Esophagus muscularis mucosa (tissue), 4 donors: ENCODE data around the gene LEKR1. TPM values are rescaled to one million over a fixed set of nuclear protein-coding genes. Genes with fewer than 3 reads are reported as not detected.
"Not testable (repeated sequence)": the region's sequence is repeated elsewhere in the genome, so short reads cannot be mapped to it uniquely, and the experiment has no call there.

ENCODE experiments used
- DNase-seq: peaks from one replicate; pipeline ENCODE4 v3.0.0-alpha.2; 2017; ENCODE audit errors: extremely low spot score
- H3K27ac ChIP-seq, 4 donors: fragments of 200-600 bp; sonication (generic); replicated peaks in 1 of 4; 1 replicate in 3 of 4; 2 replicates in 1 of 4; pipeline ENCODE4 v1.5.1; 2016 to 2019; ENCODE audit warnings: mild to moderate bottlenecking in 1 of 4
- H3K27me3 ChIP-seq, 4 donors: fragments of 200-600 bp; sonication (generic); one replicate each; pipeline versions ENCODE4 v1.5.1 to v1.6.0; 2016 to 2019
- H3K36me3 ChIP-seq, 4 donors: fragments of 200-600 bp; sonication (generic); one replicate each; pipeline ENCODE4 v1.5.1; 2016 to 2019
- H3K4me1 ChIP-seq, 4 donors: fragments of 200-600 bp; sonication (generic); one replicate each; pipeline ENCODE4 v1.5.1; 2016 to 2019
- H3K4me3 ChIP-seq, 4 donors: fragments of 200-600 bp; sonication (generic); 1 replicate in 2 of 4; 2 replicates in 2 of 4; pipeline ENCODE4 v1.5.1; 2016 to 2019; ENCODE audit warnings: mild to moderate bottlenecking in 4 of 4, moderate library complexity in 1 of 4
- H3K9me3 ChIP-seq, 4 donors: fragments of 200-600 bp; sonication (generic); 1 replicate in 3 of 4; 2 replicates in 1 of 4; pipeline ENCODE4 v1.5.1; 2016 to 2019
- CTCF ChIP-seq, 3 experiments: fragments of 200-600 bp in 2 of 3; fragments of 450-650 bp in 1 of 3; sonication (generic) in 2 of 3; IDR thresholded peaks; one replicate each; pipeline ENCODE4 v1.5.1; 2017 to 2019; ENCODE audit warnings: antibody characterized with exemption in 3 of 3, mild to moderate bottlenecking in 2 of 3, moderate library complexity in 1 of 3
- EP300 ChIP-seq: sonication (generic); formaldehyde crosslinking; IDR thresholded peaks from one replicate; pipeline ENCODE4 v1.6.1; 2017; ENCODE audit warnings: antibody characterized with exemption
- POLR2A ChIP-seq: fragments of 450-650 bp; IDR thresholded peaks from one replicate; pipeline ENCODE4 v1.6.1; 2017; ENCODE audit warnings: antibody characterized with exemption, moderate library complexity, mild to moderate bottlenecking, low read depth
- POLR2AphosphoS5 ChIP-seq, 2 donors: sonication (generic); formaldehyde crosslinking; IDR thresholded peaks; one replicate each; pipeline ENCODE4 v1.6.1; 2017; ENCODE audit warnings: antibody characterized with exemption in 2 of 2
- WGBS: methylation state at CpG from one replicate; pipeline ENCODE4 v1.1.5; 2018; 5-methylcytosine and 5-hydroxymethylcytosine counted together
- intact Hi-C: fragments of 100-400 bp; cut with DNase I; formaldehyde crosslinking; loops from one replicate; pipeline ENCODE4 v1.15.1; 2023
- total RNA-seq, 4 donors: library from RNA; depleted of rRNA; stranded (reverse); fragments of >200 nt; gene quantifications; one replicate each; pipeline versions ENCODE4 v1.1.0 to v1.2.1, GENCODE V29; 2016

The LEKR1 gene
- total RNA-seq, 4 donors from 2014 or later = 0.11 to 1.2 (median 0.33) TPM; not detected in 1

DNA sequence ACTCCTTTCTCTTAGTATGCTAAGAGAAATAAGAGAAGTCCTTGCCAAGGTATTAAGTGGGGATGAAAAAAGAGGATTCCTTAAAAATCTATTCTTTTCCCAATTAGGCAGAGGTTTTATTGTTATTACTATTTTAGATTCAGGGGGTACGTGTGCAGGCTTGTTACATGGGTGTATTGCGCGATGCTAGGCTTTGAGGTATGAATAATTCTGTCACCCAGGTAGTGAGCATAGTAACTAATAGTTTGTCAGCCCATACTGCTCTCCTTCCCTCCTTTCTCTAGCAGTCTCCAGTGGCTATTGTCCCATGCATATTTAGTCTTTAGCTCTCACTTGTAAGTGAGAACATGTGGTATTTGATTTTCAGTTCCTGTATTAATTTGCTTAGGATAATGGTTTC, 83.9 kb downstream of the LEKR1 start:
- no peak overlapping the region for H3K27ac ChIP-seq
- no peaks in the 10 kb centered on the region for H3K27me3 ChIP-seq
- TF ChIP-seq CTCF (IDR thresholded peaks at IDR 0.05) = no peak
- no peak for TF ChIP-seq POLR2A
- no peak for TF ChIP-seq EP300
- TF ChIP-seq POLR2AphosphoS5 (IDR thresholded peaks at IDR 0.05) = no peak
- intact Hi-C loops = no loop called here
- DNase-seq = no peak
- H3K9me3 ChIP-seq = no peaks in the 10 kb centered on the region
- no peaks in the 10 kb centered on the region for H3K36me3 ChIP-seq
- 85% methylated on average over 3 of the region's 3 CpGs for WGBS
- no peaks in the 10 kb centered on the region for H3K4me1 ChIP-seq
- H3K4me3 ChIP-seq = no peak overlapping the region

DNA sequence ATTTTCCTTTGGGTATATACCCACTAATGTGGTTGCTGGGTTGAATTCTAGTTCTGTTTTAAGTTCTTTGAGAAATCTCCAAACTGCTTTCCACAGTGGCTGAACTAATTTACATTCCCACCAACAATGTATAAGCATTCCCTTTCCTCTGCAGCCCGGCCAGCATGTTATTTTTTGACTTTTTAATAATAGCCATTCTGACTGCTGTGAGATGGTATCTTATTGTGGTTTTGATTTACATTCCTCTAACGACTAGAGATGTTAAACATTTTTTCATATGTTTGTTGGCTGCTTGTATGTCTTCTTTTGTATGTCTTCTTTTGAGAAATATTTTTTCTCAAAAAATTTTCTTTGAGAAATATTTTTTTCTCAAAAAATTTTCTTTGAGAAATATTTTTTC, 84.7 kb downstream of the LEKR1 start:
- H3K36me3 ChIP-seq, DNase-seq, H3K27ac ChIP-seq, H3K27me3 ChIP-seq, H3K9me3 ChIP-seq, intact Hi-C loops, H3K4me1 ChIP-seq, H3K4me3 ChIP-seq: not testable (repeated sequence)
- WGBS = 43% methylated on average over 2 of the region's 2 CpGs

- H3K9me3 ChIP-seq, H3K4me3 ChIP-seq, H3K36me3 ChIP-seq, H3K4me1 ChIP-seq, intact Hi-C loops, DNase-seq, H3K27me3 ChIP-seq, H3K27ac ChIP-seq: not testable (repeated sequence)
- WGBS = 100% methylated on average over 2 of the region's 2 CpGs
Observed at GRCh38 chr3:156914300-156914699, 88.1 kb downstream of the LEKR1 start.

GRCh38 chr3:156915372-156915771, 89.2 kb downstream of the LEKR1 start:
- no peak overlapping the region for H3K27ac ChIP-seq
- intact Hi-C loops = no loop called here
- DNase-seq = no peak
- WGBS = 92% methylated on average over 5 of the region's 5 CpGs
- no peaks in the 10 kb centered on the region for H3K9me3 ChIP-seq
- no peaks in the 10 kb centered on the region for H3K36me3 ChIP-seq
- no peaks in the 10 kb centered on the region for H3K27me3 ChIP-seq
- H3K4me3 ChIP-seq = no peak overlapping the region
- no peaks in the 10 kb centered on the region for H3K4me1 ChIP-seq
- TF ChIP-seq EP300 (no peak), POLR2AphosphoS5 (IDR thresholded peaks at IDR 0.05) (no peak), CTCF (IDR thresholded peaks at IDR 0.05) (no peak), POLR2A (no peak)

DNA sequence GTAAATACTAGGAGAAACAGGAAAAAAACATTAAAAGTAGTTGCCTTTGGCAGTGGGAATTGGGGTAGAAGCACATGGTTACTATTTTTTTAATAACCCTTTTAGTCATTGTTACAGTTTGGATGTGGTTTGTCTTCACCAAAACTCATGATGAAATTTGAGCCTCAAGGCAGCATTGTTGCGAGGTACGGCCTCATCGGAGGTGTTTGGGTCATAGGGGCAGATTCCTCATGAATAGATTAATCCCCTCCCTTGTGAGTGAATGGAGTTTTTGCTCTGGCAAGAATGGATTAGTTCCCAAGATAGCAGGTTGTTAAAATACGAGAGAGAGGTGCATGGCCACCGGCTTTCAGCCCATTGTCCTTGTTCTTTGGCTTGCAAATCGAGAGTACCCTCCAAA, 92.6 kb downstream of the LEKR1 start:
- no peak for TF ChIP-seq CTCF (IDR thresholded peaks at IDR 0.05)
- no peak for TF ChIP-seq POLR2A
- TF ChIP-seq POLR2AphosphoS5 (IDR thresholded peaks at IDR 0.05) = no peak
- TF ChIP-seq EP300 = no peak
- WGBS = 90% methylated on average over 6 of the region's 6 CpGs
- no peak overlapping the region for H3K4me3 ChIP-seq
- intact Hi-C loops = no loop called here
- no peaks in the 10 kb centered on the region for H3K36me3 ChIP-seq
- H3K27me3 ChIP-seq = no peaks in the 10 kb centered on the region
- H3K27ac ChIP-seq = no peak overlapping the region
- H3K9me3 ChIP-seq = peaks cover 0 to 3% (median under 1%) of the 10 kb centered on the region in 4 donors
- no peaks in the 10 kb centered on the region for H3K4me1 ChIP-seq
- no peak for DNase-seq

- intact Hi-C loops = no loop called here
- DNase-seq = no peak
- WGBS = 94% methylated on average over 3 of the region's 3 CpGs
- Histone ChIP-seq H3K4me3 (no peak overlapping the region), H3K36me3 (no peaks in the 10 kb centered on the region), H3K27ac (no peak overlapping the region), H3K4me1 (no peaks in the 10 kb centered on the region), H3K27me3 (no peaks in the 10 kb centered on the region), H3K9me3 (peaks cover 0 to 3% (median 1%) of the 10 kb centered on the region in 4 donors)
- TF ChIP-seq EP300 (no peak), CTCF (IDR thresholded peaks at IDR 0.05) (no peak), POLR2A (no peak), POLR2AphosphoS5 (IDR thresholded peaks at IDR 0.05) (no peak)
Observed at GRCh38 chr3:156919818-156920217, 93.7 kb downstream of the LEKR1 start.
